HG02798 (cell line): ENCODE results near the gene MRPS14.
"Not testable (repeated sequence)": the region's sequence is repeated elsewhere in the genome, so short reads cannot be mapped to it uniquely, and the experiment has no call there.

Experiments used
- ATAC-seq: cut with Tn5 transposase; IDR thresholded peaks from one replicate; pipeline ENCODE4 v1.9.1; 2021; ENCODE audit warnings: mild to moderate bottlenecking; ENCODE audit not compliant: unreplicated experiment, poor library complexity

The MRPS14 gene

DNA sequence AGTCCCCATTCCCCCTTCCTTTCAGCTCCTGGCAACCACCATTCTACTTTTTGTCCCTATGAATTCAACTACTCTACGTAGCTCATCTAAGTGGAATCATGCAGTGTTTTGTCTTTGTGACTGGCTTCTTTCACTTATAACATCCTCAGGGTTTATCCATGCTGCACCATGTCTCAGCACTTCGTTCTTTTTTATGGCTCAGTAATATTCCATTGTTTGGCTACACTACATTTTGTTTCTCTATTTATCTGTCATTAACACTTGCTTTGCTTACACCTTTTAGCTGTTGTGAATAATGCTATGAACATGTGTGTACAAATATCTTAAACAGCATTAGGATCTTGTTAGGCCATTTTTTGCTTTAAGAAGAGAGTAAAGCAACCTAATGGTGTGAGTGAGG lies 1.5 kb upstream of the MRPS14 start:
- no peak for ATAC-seq

GRCh38 chr1:175023922-175024242 lies 657 bp upstream of the MRPS14 start:
- ATAC-seq = not testable (repeated sequence)

GRCh38 chr1:175019524-175019923 lies 3.7 kb downstream of the MRPS14 start:
- no peak for ATAC-seq

- no peak for ATAC-seq
Measured at GRCh38 chr1:175015243-175015642, 8.0 kb downstream of the MRPS14 start.

- ATAC-seq = no peak
Measured at GRCh38 chr1:175013445-175013844, 9.8 kb downstream of the MRPS14 start.

- ATAC-seq = no peak
Measured at GRCh38 chr1:175009532-175009931, 13.7 kb downstream of the MRPS14 start.

DNA sequence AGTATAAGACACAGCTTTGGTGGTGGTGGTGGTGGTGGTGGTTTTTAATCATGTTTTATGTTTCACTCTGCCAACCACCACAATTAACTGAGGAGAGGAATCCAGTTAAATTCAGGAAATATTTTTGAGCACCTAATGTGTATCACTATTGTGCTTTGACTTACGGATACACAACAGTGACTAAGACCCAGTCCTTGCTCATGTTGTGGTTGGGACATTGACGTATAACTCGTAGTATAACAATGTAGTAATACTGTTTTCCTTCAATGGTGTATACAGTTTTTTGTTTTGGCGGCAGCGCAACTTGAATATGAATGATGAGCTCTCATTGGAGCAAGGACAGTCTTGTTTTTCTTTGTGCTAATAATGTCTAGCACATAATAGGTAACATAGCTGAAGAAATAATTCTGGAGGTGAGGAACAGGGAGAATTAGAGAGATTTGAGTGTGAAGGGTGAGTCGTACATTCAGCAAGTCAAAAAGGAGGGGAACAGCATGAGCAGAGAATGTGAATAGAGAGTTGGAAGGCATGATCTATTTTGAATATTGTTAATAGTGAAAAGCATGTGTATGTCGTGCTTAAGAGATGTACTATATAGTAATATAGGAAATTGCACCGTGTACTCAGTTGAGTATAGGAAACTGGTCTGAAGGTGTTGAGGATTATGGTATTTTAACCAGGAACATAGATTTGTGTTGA lies 18.0 kb downstream of the MRPS14 start:
- ATAC-seq = no peak

GRCh38 chr1:175003521-175003920 lies 19.7 kb downstream of the MRPS14 start:
- no peak for ATAC-seq

GRCh38 chr1:175002910-175003517 lies 20.2 kb downstream of the MRPS14 start:
- no peak for ATAC-seq

DNA sequence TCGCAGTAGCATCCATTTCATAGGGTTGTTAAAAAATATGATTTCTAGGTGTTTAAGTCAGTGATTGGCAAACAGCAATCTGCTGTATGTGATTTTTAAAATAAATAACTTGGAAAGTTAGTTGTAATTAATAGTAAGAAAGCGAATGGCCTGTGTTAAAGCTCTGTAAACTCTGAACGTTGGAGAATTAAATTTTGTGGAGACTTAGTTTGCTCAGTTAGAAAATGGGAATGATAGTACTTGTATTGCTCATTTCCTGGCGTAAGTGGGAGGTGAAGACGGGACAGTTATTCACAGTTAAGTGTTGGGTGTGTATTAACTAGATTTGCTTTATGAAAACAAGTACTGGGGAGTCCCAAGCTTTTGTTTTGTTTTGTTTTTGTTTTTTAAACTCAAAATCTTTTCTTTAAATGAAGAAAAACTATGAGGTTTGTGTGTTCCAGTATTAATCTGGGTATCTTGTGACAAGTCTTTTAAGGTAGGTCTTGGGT lies 22.5 kb downstream of the MRPS14 start:
- ATAC-seq = no peak

GRCh38 chr1:174999936-175000696 lies 23.1 kb downstream of the MRPS14 start, which contains the start of gene CACYBP:
CACYBP (plus strand) TSS chr1:174999947; CDS start chr1:175000181, 234 bp downstream.
- peak; percentile 6 for ATAC-seq

- peak; percentile 84 for ATAC-seq
Measured at GRCh38 chr1:174999216-174999935, 23.8 kb downstream of the MRPS14 start.

- peak; percentile 12 for ATAC-seq
Measured at GRCh38 chr1:174998569-174999215, 24.5 kb downstream of the MRPS14 start.

GRCh38 chr1:174997041-174997440 lies 26.2 kb downstream of the MRPS14 start:
- no peak for ATAC-seq

GRCh38 chr1:174996476-174996875 lies 26.7 kb downstream of the MRPS14 start:
- no peak for ATAC-seq

GRCh38 chr1:174995916-174996315 lies 27.3 kb downstream of the MRPS14 start:
- no peak for ATAC-seq

- no peak for ATAC-seq
Measured at GRCh38 chr1:174995121-174995520, 28.1 kb downstream of the MRPS14 start.

DNA sequence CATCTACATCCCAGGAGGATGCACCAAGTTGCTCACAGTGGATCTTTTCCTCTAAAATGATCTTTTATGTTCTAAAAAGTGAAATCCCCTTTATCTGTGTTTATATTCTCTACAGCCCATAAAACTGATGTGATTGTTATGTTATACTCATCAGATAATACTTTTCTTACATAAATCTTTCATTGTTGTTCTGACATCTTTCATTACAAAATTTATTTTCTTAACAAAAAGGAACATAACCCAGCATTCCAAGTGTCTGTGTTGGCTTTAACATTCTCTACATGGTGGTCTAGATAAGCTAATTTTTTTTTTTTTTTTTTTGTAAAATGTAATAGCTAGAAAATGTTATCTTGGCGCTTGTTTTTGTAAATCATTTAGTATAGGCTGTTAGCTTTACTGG lies 31.8 kb downstream of the MRPS14 start:
- no peak for ATAC-seq

DNA sequence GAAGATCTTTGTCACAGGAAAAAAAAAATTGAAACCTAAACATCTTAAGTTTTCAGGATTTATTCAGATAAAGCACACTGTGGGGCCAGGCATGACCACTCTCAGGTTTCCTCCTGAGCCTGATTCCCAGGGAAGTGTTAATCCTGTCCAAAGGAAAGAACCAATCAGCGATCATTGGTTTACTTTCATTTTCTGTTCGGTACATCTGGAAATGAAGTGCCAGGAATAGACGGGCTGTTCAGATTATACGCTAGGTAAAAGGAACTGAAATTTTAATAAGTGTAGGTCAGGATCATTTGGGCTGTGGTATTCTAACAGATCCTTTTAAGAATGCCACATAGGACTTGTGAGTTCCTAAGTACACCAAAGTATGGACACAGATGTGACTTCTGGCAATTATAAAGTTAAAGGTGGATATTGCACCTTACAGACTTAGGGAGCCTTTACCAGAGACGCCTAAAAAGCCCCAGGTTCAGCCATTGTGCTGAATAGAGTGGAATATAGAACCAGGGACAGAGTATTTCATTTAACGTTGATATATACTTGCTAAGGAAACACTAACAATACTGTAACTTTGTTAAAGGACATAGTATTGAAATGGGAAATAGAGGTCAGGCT lies 32.7 kb downstream of the MRPS14 start:
- ATAC-seq = peak; percentile 55
